Right lobe of liver (tissue), 6 donors: Measurements from ENCODE around the gene TRIP12. TPM values are rescaled to one million over a fixed set of nuclear protein-coding genes. Genes with fewer than 3 reads are reported as not detected.

Experiments
- ATAC-seq, 4 donors: fragments of 200-7000 bp; cut with Tn5 transposase; one replicate each; pipeline ENCODE4 v1.9.1; 2020; ENCODE audit warnings: mild to moderate bottlenecking in 4 of 4, moderate library complexity in 4 of 4
- DNase-seq, 3 donors: peaks; one replicate each; pipeline ENCODE4 v3.0.0-alpha.2; 2020
- H3K27ac ChIP-seq, 3 donors: fragments of 200-600 bp; one replicate each; pipeline ENCODE4 v1.8.0; 2022
- H3K27me3 ChIP-seq, 2 donors: fragments of 200-600 bp; one replicate each; pipeline ENCODE4 v1.8.0; 2022
- H3K36me3 ChIP-seq, 4 donors: fragments of 200-600 bp; sonication (generic) in 1 of 4; one replicate each; pipeline versions ENCODE4 v1.5.1 to v1.8.0; 2017 to 2022; ENCODE audit warnings: control low read depth in 1 of 4
- H3K4me1 ChIP-seq, 4 donors: fragments of 200-600 bp; sonication (generic) in 1 of 4; one replicate each; pipeline versions ENCODE4 v1.5.1 to v1.8.0; 2017 to 2022; ENCODE audit warnings: control low read depth in 1 of 4
- H3K4me3 ChIP-seq, 3 donors: fragments of 200-600 bp; one replicate each; pipeline ENCODE4 v1.8.0; 2022
- H3K9me3 ChIP-seq, 4 donors: fragments of 200-600 bp; sonication (generic) in 1 of 4; one replicate each; pipeline versions ENCODE4 v1.5.1 to v1.8.0; 2017 to 2022; ENCODE audit warnings: control low read depth in 1 of 4
- POLR2A ChIP-seq: fragments of 450-650 bp; IDR thresholded peaks from one replicate; pipeline ENCODE4 v1.6.1; 2017; ENCODE audit warnings: antibody characterized with exemption, mild to moderate bottlenecking
- WGBS: methylation state at CpG from one replicate; pipeline ENCODE4 v1.1.6; 2018; ENCODE audit warnings: low coverage, low lambda C conversion rate; ENCODE audit not compliant: insufficient coverage; ENCODE audit errors: missing lambda C conversion rate; 5-methylcytosine and 5-hydroxymethylcytosine counted together
- intact Hi-C, 2 donors: fragments of 100-400 bp; cut with DNase I; formaldehyde crosslinking; loops; one replicate each; pipeline versions ENCODE4 v1.11.2 to v1.14.1; 2022
- total RNA-seq, 6 experiments: library from RNA; depleted of rRNA in 2 of 6; stranded (reverse); fragments of >200 nt in 2 of 6; fragmentation: NEBNext Ultra II Directional in 3 of 6; extraction: Animal tissue kit (Norgen Biotek cat#: 25700) in 3 of 6; gene quantifications; one replicate each; pipeline versions ENCODE4 v1.1.0 to v1.2.4, GENCODE V29; 2016 to 2023
- TF ChIP-seq, protein P1 (sequence below), 4 donors: fragments of 200-600 bp in 3 of 4; fragments of 450-650 bp in 1 of 4; IDR thresholded peaks; one replicate each; pipeline versions ENCODE4 v1.5.1 to v1.8.0; 2016 to 2022; ENCODE audit warnings: antibody characterized with exemption in 4 of 4, mild to moderate bottlenecking in 2 of 4
- donor health status: DM: no; HTN: yes; CAD: no.
- donor health status: DM: no; HTN: no; CAD: no.
- donor health status: DM: no; HTN: no; CAD: no.
- donor health status: DM: no; HTN: yes; CAD: no.
- donor health status: DM: no; HTN: yes; CAD: no.

The TRIP12 gene
- total RNA-seq, 6 experiments from 2014 or later: 66.5 to 98.0 (median 85.4) TPM

DNA sequence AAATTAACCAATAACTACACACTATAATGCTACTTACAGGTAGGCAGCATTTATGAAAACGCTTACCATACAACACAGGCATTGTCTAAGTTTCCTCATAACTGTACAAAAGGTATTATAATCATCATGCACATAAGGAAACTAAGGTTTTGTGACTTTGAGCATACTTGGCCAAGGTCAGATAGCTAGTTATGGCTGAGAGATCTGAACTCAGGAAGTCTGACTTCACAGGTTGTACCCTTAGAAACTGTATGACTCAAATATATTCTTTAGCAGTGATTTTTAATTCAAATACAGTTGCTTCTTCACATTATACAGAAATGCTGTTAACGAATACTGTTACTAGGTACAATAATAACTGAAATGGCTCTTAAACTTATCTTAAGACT, 89.3 kb downstream of the TRIP12 start:
- DNase-seq: no peak
- H3K36me3 ChIP-seq: peaks cover 0 to 41% (median 8%) of the 10 kb centered on the region in 4 donors
- no peak overlapping the region for H3K4me3 ChIP-seq
- no peak overlapping the region for H3K27ac ChIP-seq
- H3K27me3 ChIP-seq: no peaks in the 10 kb centered on the region
- ATAC-seq: peak in 1 of 4 donors; percentile 33
- 97% methylated on average over 2 of the region's 2 CpGs for WGBS
- no peaks in the 10 kb centered on the region for H3K4me1 ChIP-seq
- intact Hi-C loops: no loop called here
- H3K9me3 ChIP-seq: no peaks in the 10 kb centered on the region
- TF ChIP-seq, protein P1, sequence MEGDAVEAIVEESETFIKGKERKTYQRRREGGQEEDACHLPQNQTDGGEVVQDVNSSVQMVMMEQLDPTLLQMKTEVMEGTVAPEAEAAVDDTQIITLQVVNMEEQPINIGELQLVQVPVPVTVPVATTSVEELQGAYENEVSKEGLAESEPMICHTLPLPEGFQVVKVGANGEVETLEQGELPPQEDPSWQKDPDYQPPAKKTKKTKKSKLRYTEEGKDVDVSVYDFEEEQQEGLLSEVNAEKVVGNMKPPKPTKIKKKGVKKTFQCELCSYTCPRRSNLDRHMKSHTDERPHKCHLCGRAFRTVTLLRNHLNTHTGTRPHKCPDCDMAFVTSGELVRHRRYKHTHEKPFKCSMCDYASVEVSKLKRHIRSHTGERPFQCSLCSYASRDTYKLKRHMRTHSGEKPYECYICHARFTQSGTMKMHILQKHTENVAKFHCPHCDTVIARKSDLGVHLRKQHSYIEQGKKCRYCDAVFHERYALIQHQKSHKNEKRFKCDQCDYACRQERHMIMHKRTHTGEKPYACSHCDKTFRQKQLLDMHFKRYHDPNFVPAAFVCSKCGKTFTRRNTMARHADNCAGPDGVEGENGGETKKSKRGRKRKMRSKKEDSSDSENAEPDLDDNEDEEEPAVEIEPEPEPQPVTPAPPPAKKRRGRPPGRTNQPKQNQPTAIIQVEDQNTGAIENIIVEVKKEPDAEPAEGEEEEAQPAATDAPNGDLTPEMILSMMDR (IDR thresholded peaks at IDR 0.05): no peak
- TF ChIP-seq POLR2A: no peak

- 85% methylated on average over 3 of the region's 3 CpGs for WGBS
- Histone ChIP-seq H3K9me3 (no peaks in the 10 kb centered on the region), H3K4me3 (no peak overlapping the region), H3K4me1 (no peaks in the 10 kb centered on the region), H3K27me3 (no peaks in the 10 kb centered on the region), H3K27ac (no peak overlapping the region), H3K36me3 (peaks cover 0 to 46% (median 8%) of the 10 kb centered on the region in 4 donors)
- TF ChIP-seq, protein P1 (IDR thresholded peaks at IDR 0.05): no peak
- no peak for TF ChIP-seq POLR2A
- DNase-seq (no peak), ATAC-seq (no peak)
- intact Hi-C loops: no loop called here
Measured at GRCh38 chr2:229831805-229832509, 89.9 kb downstream of the TRIP12 start.

DNA sequence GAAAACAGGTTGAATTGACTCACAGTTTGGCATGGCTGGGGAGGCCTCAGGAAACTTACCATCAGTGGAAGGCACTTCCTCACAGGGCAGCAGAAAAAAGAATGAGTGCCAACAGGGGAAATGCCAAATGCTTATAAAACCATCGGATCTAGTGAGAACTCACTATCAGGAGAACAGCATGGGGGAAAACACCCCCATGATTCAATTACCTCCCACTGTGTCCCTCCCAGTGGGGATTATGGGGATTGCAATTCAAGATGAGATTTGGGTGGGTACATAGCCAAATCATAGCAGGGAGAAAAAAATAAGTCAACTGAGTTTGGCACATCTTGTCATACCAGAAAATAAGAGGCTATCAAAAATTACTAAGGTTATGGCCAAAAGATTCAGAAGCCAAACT, 96.3 kb downstream of the TRIP12 start:
- Histone ChIP-seq H3K9me3 (no peaks in the 10 kb centered on the region), H3K4me3 (no peak overlapping the region), H3K27ac (no peak overlapping the region), H3K36me3 (peaks cover 0 to 34% (median 5%) of the 10 kb centered on the region in 4 donors), H3K27me3 (no peaks in the 10 kb centered on the region), H3K4me1 (no peaks in the 10 kb centered on the region)
- TF ChIP-seq POLR2A: no peak
- TF ChIP-seq, protein P1 (IDR thresholded peaks at IDR 0.05): no peak
- intact Hi-C loops: no loop called here
- 100% methylated on average over 1 of the region's 1 CpG for WGBS
- ATAC-seq: no peak
- DNase-seq: no peak

DNA sequence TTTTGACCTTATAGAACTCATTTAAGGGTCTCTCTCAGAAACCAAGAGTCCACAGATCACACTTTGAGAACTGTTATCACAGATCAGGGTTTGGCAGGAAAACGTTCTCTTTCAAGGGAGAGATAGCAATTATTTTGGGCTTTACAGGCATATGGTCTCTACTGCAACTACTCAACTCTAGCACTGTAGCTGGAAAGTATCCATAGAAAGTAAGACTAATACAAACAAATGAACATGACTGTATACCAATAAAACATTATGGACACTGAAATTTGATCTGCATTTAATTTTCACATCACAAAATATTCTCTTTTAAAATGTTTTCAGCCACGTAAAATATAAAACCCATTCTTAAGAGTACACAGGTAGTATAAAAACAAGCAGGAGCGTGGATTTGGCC, 100.5 kb downstream of the TRIP12 start:
- H3K36me3 ChIP-seq: peaks cover 0 to 24% (median 10%) of the 10 kb centered on the region in 4 donors
- WGBS: 89% methylated on average over 3 of the region's 3 CpGs
- TF ChIP-seq, protein P1 (IDR thresholded peaks at IDR 0.05): no peak
- TF ChIP-seq POLR2A: no peak

More for the DNA sequence above, 100.5 kb downstream of the TRIP12 start:
- ATAC-seq (no peak), DNase-seq (no peak)
- Histone ChIP-seq H3K4me1 (no peaks in the 10 kb centered on the region), H3K27ac (no peak overlapping the region), H3K9me3 (no peaks in the 10 kb centered on the region), H3K27me3 (no peaks in the 10 kb centered on the region), H3K4me3 (no peak overlapping the region)
- intact Hi-C loops: no loop called here
